CD4-positive, alpha-beta T cell treated with Interleukin-12 subunit alpha and Interleukin-12 subunit beta, for 1 hour (primary cell): ENCODE measurements around the gene GNB5.
A peak's percentile ranks its signal among the peaks of the same experiment; 100 is the strongest.
"Not testable (repeated sequence)": the region's sequence is repeated elsewhere in the genome, so short reads cannot be mapped to it uniquely, and the experiment has no call there.

Experiments
- DNase-seq: peaks from one replicate; pipeline ENCODE4 v3.0.0-alpha.2; 2020

GNB5 gene

GRCh38 chr15:52191207-52191606, at the start of gene GNB5:
Gene GNB5, minus strand, starts transcription at chr15:52191392. Its CDS starts 6,716 bp downstream, at chr15:52184676.
- DNase-seq = no peak

GRCh38 chr15:52240166-52240565, 49.0 kb upstream of the GNB5 start:
- DNase-seq = no peak

GRCh38 chr15:52238989-52239525, 47.9 kb upstream of the GNB5 start:
- not testable (repeated sequence) for DNase-seq

- no peak for DNase-seq
These were observed 47.0 kb upstream of the GNB5 start for GRCh38 chr15:52238149-52238548.

GRCh38 chr15:52236013-52236412, 44.8 kb upstream of the GNB5 start:
- no peak for DNase-seq

GRCh38 chr15:52234596-52235541, 43.7 kb upstream of the GNB5 start:
- peak; percentile 22 for DNase-seq

GRCh38 chr15:52233405-52233804, 42.2 kb upstream of the GNB5 start:
- DNase-seq = no peak

GRCh38 chr15:52232327-52232726, 41.1 kb upstream of the GNB5 start:
- DNase-seq = no peak

GRCh38 chr15:52230073-52230472, 38.9 kb upstream of the GNB5 start:
- no peak for DNase-seq

GRCh38 chr15:52228921-52229320, 37.7 kb upstream of the GNB5 start:
- no peak for DNase-seq

GRCh38 chr15:52227456-52227855, 36.3 kb upstream of the GNB5 start:
- DNase-seq = peak; percentile 82

GRCh38 chr15:52225230-52225629, 34.0 kb upstream of the GNB5 start:
- DNase-seq = no peak

GRCh38 chr15:52224211-52224610, 33.0 kb upstream of the GNB5 start:
- no peak for DNase-seq

- peak; percentile 8 for DNase-seq
These were observed 30.5 kb upstream of the GNB5 start for GRCh38 chr15:52221730-52222129.

GRCh38 chr15:52220937-52221660, 29.9 kb upstream of the GNB5 start:
- DNase-seq = peak; percentile 45

- DNase-seq = no peak
These were observed 29.1 kb upstream of the GNB5 start for GRCh38 chr15:52220251-52220650.

- no peak for DNase-seq
These were observed 27.6 kb upstream of the GNB5 start for GRCh38 chr15:52218816-52219215.

GRCh38 chr15:52218371-52218770, 27.2 kb upstream of the GNB5 start:
- DNase-seq = no peak

GRCh38 chr15:52217186-52217585, 26.0 kb upstream of the GNB5 start:
- peak; percentile 24 for DNase-seq

- no peak for DNase-seq
These were observed 23.4 kb upstream of the GNB5 start for GRCh38 chr15:52214553-52214952.

GRCh38 chr15:52213206-52213605, 22.0 kb upstream of the GNB5 start:
- no peak for DNase-seq

- DNase-seq = peak; percentile 78
These were observed 17.2 kb upstream of the GNB5 start for GRCh38 chr15:52208306-52208946.

- no peak for DNase-seq
These were observed 16.0 kb upstream of the GNB5 start for GRCh38 chr15:52207191-52207590.
